Ishikawa (cell line): ENCODE measurements around the gene RANBP9.

ENCODE experiments used
- CEBPB ChIP-seq: IDR thresholded peaks from 2 replicates; pipeline ENCODE4 v1.6.1; 2012
- CREB1 ChIP-seq: IDR thresholded peaks from 2 replicates; pipeline ENCODE4 v1.6.1; 2012; ENCODE audit warnings: low read depth
- EGR1 ChIP-seq: IDR thresholded peaks from 2 replicates; pipeline ENCODE4 v1.6.1; 2012
- EP300 ChIP-seq: IDR thresholded peaks from 2 replicates; pipeline ENCODE4 v1.6.1; 2012; ENCODE audit warnings: borderline replicate concordance
- FOXM1 ChIP-seq: IDR thresholded peaks from 2 replicates; pipeline ENCODE4 v1.6.1; 2012; ENCODE audit warnings: low read depth, borderline replicate concordance
- MAX ChIP-seq: IDR thresholded peaks from 2 replicates; pipeline ENCODE4 v1.6.1; 2012
- NFIC ChIP-seq: IDR thresholded peaks from 2 replicates; pipeline ENCODE4 v1.6.1; 2012
- RAD21 ChIP-seq: IDR thresholded peaks from 2 replicates; pipeline ENCODE4 v1.6.1; 2012; ENCODE audit warnings: low read depth
- REST ChIP-seq: IDR thresholded peaks from 2 replicates; pipeline ENCODE4 v1.6.1; 2012; ENCODE audit warnings: low read depth, mild to moderate bottlenecking
- TAF1 ChIP-seq: IDR thresholded peaks from 2 replicates; pipeline ENCODE4 v1.6.1; 2012; ENCODE audit warnings: low read depth, mild to moderate bottlenecking
- TCF12 ChIP-seq: IDR thresholded peaks from 2 replicates; pipeline ENCODE4 v1.6.1; 2012; ENCODE audit warnings: low read depth
- TEAD4 ChIP-seq: IDR thresholded peaks from 2 replicates; pipeline ENCODE4 v1.6.1; 2012
- USF1 ChIP-seq: IDR thresholded peaks from 2 replicates; pipeline ENCODE4 v1.6.1; 2012
- YY1 ChIP-seq: IDR thresholded peaks from 2 replicates; pipeline ENCODE4 v1.6.1; 2012; ENCODE audit warnings: low read depth
- ZBTB7A ChIP-seq: IDR thresholded peaks from 2 replicates; pipeline ENCODE4 v1.6.1; 2012; ENCODE audit warnings: low read depth

Gene RANBP9

GRCh38 chr6:13664703-13665352, 46.8 kb downstream of the RANBP9 start:
- TF ChIP-seq EGR1, result no peak
- no peak for TF ChIP-seq TAF1
- no peak for TF ChIP-seq USF1

- no peak for TF ChIP-seq TEAD4
Measured at GRCh38 chr6:13663986-13664385, 47.6 kb downstream of the RANBP9 start.

- no peak for TF ChIP-seq TAF1
- TF ChIP-seq RAD21, result no peak
- TF ChIP-seq TEAD4, result no peak
- no peak for TF ChIP-seq NFIC
- no peak for TF ChIP-seq FOXM1
- TF ChIP-seq CEBPB, result no peak
- TF ChIP-seq USF1, result no peak
- TF ChIP-seq ZBTB7A, result no peak
- no peak for TF ChIP-seq TCF12
- TF ChIP-seq MAX, result no peak
- no peak for TF ChIP-seq REST
Measured at GRCh38 chr6:13662651-13663334, 48.8 kb downstream of the RANBP9 start.

GRCh38 chr6:13661647-13662046, 50.0 kb downstream of the RANBP9 start:
- no peak for TF ChIP-seq EGR1
- no peak for TF ChIP-seq REST
- TF ChIP-seq RAD21, result no peak
- TF ChIP-seq NFIC, result no peak
- TF ChIP-seq YY1, result no peak
- TF ChIP-seq CEBPB, result no peak
- TF ChIP-seq CREB1, result no peak
- TF ChIP-seq USF1, result no peak
- no peak for TF ChIP-seq MAX
- no peak for TF ChIP-seq TAF1
- no peak for TF ChIP-seq ZBTB7A
- no peak for TF ChIP-seq TEAD4
- TF ChIP-seq TCF12, result no peak
- no peak for TF ChIP-seq EP300

- TF ChIP-seq TAF1, result no peak
- no peak for TF ChIP-seq TCF12
- TF ChIP-seq YY1, result no peak
- TF ChIP-seq EP300, result no peak
- no peak for TF ChIP-seq USF1
- TF ChIP-seq NFIC, result no peak
- TF ChIP-seq FOXM1, result no peak
- TF ChIP-seq CREB1, result no peak
- no peak for TF ChIP-seq RAD21
- no peak for TF ChIP-seq MAX
- TF ChIP-seq TEAD4, result no peak
- no peak for TF ChIP-seq REST
- no peak for TF ChIP-seq CEBPB
- no peak for TF ChIP-seq ZBTB7A
- no peak for TF ChIP-seq EGR1
Measured at GRCh38 chr6:13660893-13661292, 50.7 kb downstream of the RANBP9 start.
